Activated effector memory CD4-positive, alpha-beta T cell treated with anti-CD3 and anti-CD28 coated beads, Interleukin-2, amount 50 U/mL, for 16 hours (primary cell): ENCODE results near the gene CYP17A1.

ENCODE experiments used
- DNase-seq: peaks from one replicate; pipeline ENCODE4 v3.0.0-alpha.2; 2020

The CYP17A1 gene

GRCh38 chr10:102802920-102803534 is 34.2 kb downstream of the CYP17A1 start:
- DNase-seq: no peak

- no peak for DNase-seq
These were observed 35.2 kb downstream of the CYP17A1 start for GRCh38 chr10:102801978-102802377.

- no peak for DNase-seq
These were observed 35.7 kb downstream of the CYP17A1 start for GRCh38 chr10:102801496-102801895.

GRCh38 chr10:102800611-102801335 is 36.4 kb downstream of the CYP17A1 start:
- DNase-seq: no peak

GRCh38 chr10:102799691-102800471 is 37.3 kb downstream of the CYP17A1 start:
- DNase-seq: no peak

GRCh38 chr10:102796407-102797176 is 40.6 kb downstream of the CYP17A1 start:
- DNase-seq: peak; percentile 82

- DNase-seq: no peak
These were observed 41.5 kb downstream of the CYP17A1 start for GRCh38 chr10:102795453-102796406.

- no peak for DNase-seq
These were observed 45.3 kb downstream of the CYP17A1 start for GRCh38 chr10:102791754-102792395.

GRCh38 chr10:102785818-102786217 is 51.4 kb downstream of the CYP17A1 start:
- DNase-seq: no peak

- DNase-seq: no peak
These were observed 53.6 kb downstream of the CYP17A1 start for GRCh38 chr10:102783568-102783967.

- no peak for DNase-seq
These were observed 54.3 kb downstream of the CYP17A1 start for GRCh38 chr10:102782673-102783551.

GRCh38 chr10:102781921-102782557 is 55.2 kb downstream of the CYP17A1 start:
- no peak for DNase-seq

GRCh38 chr10:102781090-102781920 is 55.9 kb downstream of the CYP17A1 start:
- DNase-seq: no peak
